ENCODE results near the gene UTP14C. TPM values are rescaled to one million over a fixed set of nuclear protein-coding genes. Genes with fewer than 3 reads are reported as not detected.

Gene UTP14C
- total and polyA plus RNA-seq, 4 donors = 5.8 to 18.7 (median 9.6) TPM

DNA sequence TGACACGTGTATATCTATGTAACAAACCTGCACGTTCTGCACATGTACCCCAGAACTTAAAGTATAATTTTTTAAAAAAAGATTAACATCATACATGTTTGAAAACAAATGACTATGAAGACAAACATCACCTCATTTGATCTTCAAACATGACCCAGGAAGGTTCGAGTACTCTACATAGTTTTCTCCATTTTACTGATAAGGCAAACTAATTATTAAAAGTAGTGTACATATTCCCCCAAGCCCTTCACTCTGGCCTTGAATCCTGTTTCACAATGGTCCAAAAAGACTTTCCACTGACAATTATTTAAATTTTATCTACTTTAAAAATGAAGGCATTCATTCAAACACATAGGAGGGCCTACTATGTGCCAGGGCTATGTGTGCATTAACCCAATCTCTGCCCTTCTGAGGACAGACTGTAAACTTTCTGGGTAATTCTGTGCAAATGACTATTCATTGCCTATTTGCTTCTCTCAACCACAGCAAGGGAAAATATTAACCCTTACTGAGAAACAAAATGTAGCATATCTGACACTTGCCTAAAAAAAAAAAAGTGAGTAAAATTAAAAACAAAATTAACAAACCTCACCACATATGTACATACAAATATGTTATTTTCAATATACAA lies 35.4 kb upstream of the UTP14C start:
- H3K4me1 ChIP-seq (ENCODE audit: control insufficient read depth in 4 of 4, insufficient read depth in 4 of 4, low read length in 3 of 4) = peaks cover 0 to 7% (median 5%) of the 10 kb centered on the region in 4 donors
- TF ChIP-seq YY1 (IDR thresholded peaks at IDR 0.05) = no peak
- TF ChIP-seq, protein P1, sequence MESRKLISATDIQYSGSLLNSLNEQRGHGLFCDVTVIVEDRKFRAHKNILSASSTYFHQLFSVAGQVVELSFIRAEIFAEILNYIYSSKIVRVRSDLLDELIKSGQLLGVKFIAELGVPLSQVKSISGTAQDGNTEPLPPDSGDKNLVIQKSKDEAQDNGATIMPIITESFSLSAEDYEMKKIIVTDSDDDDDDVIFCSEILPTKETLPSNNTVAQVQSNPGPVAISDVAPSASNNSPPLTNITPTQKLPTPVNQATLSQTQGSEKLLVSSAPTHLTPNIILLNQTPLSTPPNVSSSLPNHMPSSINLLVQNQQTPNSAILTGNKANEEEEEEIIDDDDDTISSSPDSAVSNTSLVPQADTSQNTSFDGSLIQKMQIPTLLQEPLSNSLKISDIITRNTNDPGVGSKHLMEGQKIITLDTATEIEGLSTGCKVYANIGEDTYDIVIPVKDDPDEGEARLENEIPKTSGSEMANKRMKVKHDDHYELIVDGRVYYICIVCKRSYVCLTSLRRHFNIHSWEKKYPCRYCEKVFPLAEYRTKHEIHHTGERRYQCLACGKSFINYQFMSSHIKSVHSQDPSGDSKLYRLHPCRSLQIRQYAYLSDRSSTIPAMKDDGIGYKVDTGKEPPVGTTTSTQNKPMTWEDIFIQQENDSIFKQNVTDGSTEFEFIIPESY (IDR thresholded peaks at IDR 0.05) = no peak
- no peak for TF ChIP-seq TAF1 (conservative IDR thresholded peaks at IDR 0.05)
- TF ChIP-seq, protein P2, sequence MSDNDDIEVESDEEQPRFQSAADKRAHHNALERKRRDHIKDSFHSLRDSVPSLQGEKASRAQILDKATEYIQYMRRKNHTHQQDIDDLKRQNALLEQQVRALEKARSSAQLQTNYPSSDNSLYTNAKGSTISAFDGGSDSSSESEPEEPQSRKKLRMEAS (IDR thresholded peaks at IDR 0.05) = no peak
- TF ChIP-seq GABPA (IDR thresholded peaks at IDR 0.05 in 1 of 2, conservative IDR thresholded peaks at IDR 0.05 in 1 of 2) = no peak
- TF ChIP-seq FOXA1 (IDR thresholded peaks at IDR 0.05) = no peak
- TF ChIP-seq, protein P3, sequence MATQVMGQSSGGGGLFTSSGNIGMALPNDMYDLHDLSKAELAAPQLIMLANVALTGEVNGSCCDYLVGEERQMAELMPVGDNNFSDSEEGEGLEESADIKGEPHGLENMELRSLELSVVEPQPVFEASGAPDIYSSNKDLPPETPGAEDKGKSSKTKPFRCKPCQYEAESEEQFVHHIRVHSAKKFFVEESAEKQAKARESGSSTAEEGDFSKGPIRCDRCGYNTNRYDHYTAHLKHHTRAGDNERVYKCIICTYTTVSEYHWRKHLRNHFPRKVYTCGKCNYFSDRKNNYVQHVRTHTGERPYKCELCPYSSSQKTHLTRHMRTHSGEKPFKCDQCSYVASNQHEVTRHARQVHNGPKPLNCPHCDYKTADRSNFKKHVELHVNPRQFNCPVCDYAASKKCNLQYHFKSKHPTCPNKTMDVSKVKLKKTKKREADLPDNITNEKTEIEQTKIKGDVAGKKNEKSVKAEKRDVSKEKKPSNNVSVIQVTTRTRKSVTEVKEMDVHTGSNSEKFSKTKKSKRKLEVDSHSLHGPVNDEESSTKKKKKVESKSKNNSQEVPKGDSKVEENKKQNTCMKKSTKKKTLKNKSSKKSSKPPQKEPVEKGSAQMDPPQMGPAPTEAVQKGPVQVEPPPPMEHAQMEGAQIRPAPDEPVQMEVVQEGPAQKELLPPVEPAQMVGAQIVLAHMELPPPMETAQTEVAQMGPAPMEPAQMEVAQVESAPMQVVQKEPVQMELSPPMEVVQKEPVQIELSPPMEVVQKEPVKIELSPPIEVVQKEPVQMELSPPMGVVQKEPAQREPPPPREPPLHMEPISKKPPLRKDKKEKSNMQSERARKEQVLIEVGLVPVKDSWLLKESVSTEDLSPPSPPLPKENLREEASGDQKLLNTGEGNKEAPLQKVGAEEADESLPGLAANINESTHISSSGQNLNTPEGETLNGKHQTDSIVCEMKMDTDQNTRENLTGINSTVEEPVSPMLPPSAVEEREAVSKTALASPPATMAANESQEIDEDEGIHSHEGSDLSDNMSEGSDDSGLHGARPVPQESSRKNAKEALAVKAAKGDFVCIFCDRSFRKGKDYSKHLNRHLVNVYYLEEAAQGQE (IDR thresholded peaks at IDR 0.05) = no peak
- TF ChIP-seq EGR1 (IDR thresholded peaks at IDR 0.05; ENCODE audit: low read depth in 2 of 2) = no peak
- no peak for TF ChIP-seq NR2F2 (IDR thresholded peaks at IDR 0.05)
- TF ChIP-seq JUND (IDR thresholded peaks at IDR 0.05) = no peak
- TF ChIP-seq, protein P4, sequence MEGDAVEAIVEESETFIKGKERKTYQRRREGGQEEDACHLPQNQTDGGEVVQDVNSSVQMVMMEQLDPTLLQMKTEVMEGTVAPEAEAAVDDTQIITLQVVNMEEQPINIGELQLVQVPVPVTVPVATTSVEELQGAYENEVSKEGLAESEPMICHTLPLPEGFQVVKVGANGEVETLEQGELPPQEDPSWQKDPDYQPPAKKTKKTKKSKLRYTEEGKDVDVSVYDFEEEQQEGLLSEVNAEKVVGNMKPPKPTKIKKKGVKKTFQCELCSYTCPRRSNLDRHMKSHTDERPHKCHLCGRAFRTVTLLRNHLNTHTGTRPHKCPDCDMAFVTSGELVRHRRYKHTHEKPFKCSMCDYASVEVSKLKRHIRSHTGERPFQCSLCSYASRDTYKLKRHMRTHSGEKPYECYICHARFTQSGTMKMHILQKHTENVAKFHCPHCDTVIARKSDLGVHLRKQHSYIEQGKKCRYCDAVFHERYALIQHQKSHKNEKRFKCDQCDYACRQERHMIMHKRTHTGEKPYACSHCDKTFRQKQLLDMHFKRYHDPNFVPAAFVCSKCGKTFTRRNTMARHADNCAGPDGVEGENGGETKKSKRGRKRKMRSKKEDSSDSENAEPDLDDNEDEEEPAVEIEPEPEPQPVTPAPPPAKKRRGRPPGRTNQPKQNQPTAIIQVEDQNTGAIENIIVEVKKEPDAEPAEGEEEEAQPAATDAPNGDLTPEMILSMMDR (IDR thresholded peaks at IDR 0.05; ENCODE audit: low read depth, low read length, missing input control) = no peak
- peak; percentile 30 to 41 for TF ChIP-seq HNF4A (conservative IDR thresholded peaks at IDR 0.05)
- TF ChIP-seq SP1 (IDR thresholded peaks at IDR 0.05) = no peak
- TF ChIP-seq FOXA2 (IDR thresholded peaks at IDR 0.05) = no peak
- no peak for TF ChIP-seq HNF4G (IDR thresholded peaks at IDR 0.05)
- peak; percentile 62 to 66 for TF ChIP-seq RXRA (IDR thresholded peaks at IDR 0.05)
- H3K27ac ChIP-seq (ENCODE audit: low read depth in 1 of 2, low read length in 2 of 2) = no peak overlapping the region
- H3K36me3 ChIP-seq (ENCODE audit: control insufficient read depth in 4 of 4, insufficient read depth in 3 of 4, low read depth in 1 of 4, low read length in 3 of 4) = peaks cover 0 to 3% (median 0%) of the 10 kb centered on the region in 4 donors
- WGBS = 68% methylated on average over 3 of the region's 3 CpGs
- H3K9me3 ChIP-seq (ENCODE audit: control insufficient read depth in 4 of 4, low read length in 3 of 4) = no peaks in the 10 kb centered on the region
- DNase-seq (ENCODE audit: low spot score) = no peak
- no peaks in the 10 kb centered on the region for H3K27me3 ChIP-seq (ENCODE audit: control insufficient read depth in 4 of 4, insufficient read depth in 4 of 4, low read length in 3 of 4)
- H3K4me3 ChIP-seq (ENCODE audit: low read depth in 1 of 3, low read length in 3 of 3) = no peak overlapping the region
- H3K9ac ChIP-seq (ENCODE audit: low read depth in 1 of 2, low read length in 2 of 2) = no peak overlapping the region

DNA sequence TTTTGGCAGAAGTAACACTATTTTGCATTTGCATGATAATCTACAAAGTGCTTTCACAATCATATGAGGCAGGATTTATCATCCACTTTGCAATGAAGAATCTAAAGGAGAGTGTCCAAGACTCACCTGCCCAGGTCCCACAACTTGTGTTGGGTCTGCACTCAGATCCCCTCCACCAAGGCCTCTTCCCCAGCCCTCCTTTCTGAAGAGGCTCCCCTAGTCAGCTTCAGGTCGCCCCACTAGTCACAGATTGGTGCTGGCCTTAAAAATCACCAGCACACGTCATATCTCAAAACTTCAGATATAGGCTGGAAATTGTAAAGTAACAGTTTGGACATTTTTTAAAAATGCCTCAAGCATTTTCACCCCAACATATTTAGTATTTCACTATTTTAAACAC lies 30.8 kb upstream of the UTP14C start:
- WGBS = 95% methylated on average over 2 of the region's 2 CpGs

More for the DNA sequence above, 30.8 kb upstream of the UTP14C start:
- no peak overlapping the region for H3K27ac ChIP-seq (ENCODE audit: low read depth in 1 of 2, low read length in 2 of 2)
- DNase-seq (ENCODE audit: low spot score) = no peak
- no peaks in the 10 kb centered on the region for H3K27me3 ChIP-seq (ENCODE audit: control insufficient read depth in 4 of 4, insufficient read depth in 4 of 4, low read length in 3 of 4)
- TF ChIP-seq FOXA2 (IDR thresholded peaks at IDR 0.05) = no peak
- TF ChIP-seq, protein P4 (IDR thresholded peaks at IDR 0.05; ENCODE audit: low read depth, low read length, missing input control) = no peak
- no peak for TF ChIP-seq HNF4G (IDR thresholded peaks at IDR 0.05)
- no peak for TF ChIP-seq HNF4A (conservative IDR thresholded peaks at IDR 0.05)
- TF ChIP-seq JUND (IDR thresholded peaks at IDR 0.05) = no peak
- TF ChIP-seq, protein P5, sequence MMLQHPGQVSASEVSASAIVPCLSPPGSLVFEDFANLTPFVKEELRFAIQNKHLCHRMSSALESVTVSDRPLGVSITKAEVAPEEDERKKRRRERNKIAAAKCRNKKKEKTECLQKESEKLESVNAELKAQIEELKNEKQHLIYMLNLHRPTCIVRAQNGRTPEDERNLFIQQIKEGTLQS (IDR thresholded peaks at IDR 0.05) = no peak
- no peak for TF ChIP-seq SP1 (IDR thresholded peaks at IDR 0.05)
- TF ChIP-seq RAD21 (IDR thresholded peaks at IDR 0.05) = no peak
- H3K9me3 ChIP-seq (ENCODE audit: control insufficient read depth in 4 of 4, low read length in 3 of 4) = no peaks in the 10 kb centered on the region
- peaks cover 0 to 3% (median 0%) of the 10 kb centered on the region in 4 donors for H3K36me3 ChIP-seq (ENCODE audit: control insufficient read depth in 4 of 4, insufficient read depth in 3 of 4, low read depth in 1 of 4, low read length in 3 of 4)
- H3K4me1 ChIP-seq (ENCODE audit: control insufficient read depth in 4 of 4, insufficient read depth in 4 of 4, low read length in 3 of 4) = peaks cover 10 to 45% (median 44%) of the 10 kb centered on the region in 4 donors
- H3K9ac ChIP-seq (ENCODE audit: low read depth in 1 of 2, low read length in 2 of 2) = no peak overlapping the region
- no peak overlapping the region for H3K4me3 ChIP-seq (ENCODE audit: low read depth in 1 of 3, low read length in 3 of 3)
